22Rv1 (cell line): ENCODE data around the gene TTC28.

ENCODE experiments used
- H3K27ac ChIP-seq: fragments of 450-650 bp; 2 replicates; pipeline ENCODE4 v1.5.1; 2017
- ZFX ChIP-seq: fragments of 450-650 bp; IDR thresholded peaks from 2 replicates; pipeline ENCODE4 v1.6.1; 2017; ENCODE audit warnings: antibody characterized with exemption, borderline replicate concordance
- TF ChIP-seq, protein P1 (sequence below): fragments of 450-650 bp; IDR thresholded peaks from 2 replicates; pipeline ENCODE4 v1.5.1; 2017; ENCODE audit warnings: mild to moderate bottlenecking

Gene TTC28

DNA sequence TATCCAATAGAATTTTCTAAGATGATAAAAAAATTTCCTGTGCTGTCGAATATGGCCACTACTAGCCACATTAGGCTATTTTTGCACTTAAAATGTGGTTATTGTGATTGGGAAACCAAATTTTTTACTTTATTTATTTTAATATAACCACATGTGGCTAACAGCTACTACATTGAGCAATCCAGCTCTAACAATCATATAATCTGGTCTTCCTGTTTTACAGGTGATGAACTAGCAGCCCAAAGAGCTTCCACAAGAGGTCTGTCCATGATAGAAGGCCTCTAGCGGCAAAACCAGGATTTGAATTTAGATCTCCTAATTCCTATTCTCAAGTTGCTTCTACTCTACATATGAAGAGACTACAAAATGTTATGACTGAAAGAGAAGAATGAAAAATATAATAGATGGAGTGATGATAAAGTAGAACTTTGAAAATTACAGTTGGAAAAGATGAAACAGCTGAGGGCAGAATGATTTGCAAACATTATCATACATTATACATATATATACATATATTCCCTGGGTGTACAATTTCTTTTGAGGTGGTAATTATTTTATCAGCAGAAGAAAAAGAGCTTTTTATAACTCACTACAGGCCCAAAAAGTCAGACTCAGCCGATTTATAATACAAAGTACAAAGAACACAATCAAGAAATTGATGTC is 397.1 kb downstream of the TTC28 start:
- TF ChIP-seq, protein P1, sequence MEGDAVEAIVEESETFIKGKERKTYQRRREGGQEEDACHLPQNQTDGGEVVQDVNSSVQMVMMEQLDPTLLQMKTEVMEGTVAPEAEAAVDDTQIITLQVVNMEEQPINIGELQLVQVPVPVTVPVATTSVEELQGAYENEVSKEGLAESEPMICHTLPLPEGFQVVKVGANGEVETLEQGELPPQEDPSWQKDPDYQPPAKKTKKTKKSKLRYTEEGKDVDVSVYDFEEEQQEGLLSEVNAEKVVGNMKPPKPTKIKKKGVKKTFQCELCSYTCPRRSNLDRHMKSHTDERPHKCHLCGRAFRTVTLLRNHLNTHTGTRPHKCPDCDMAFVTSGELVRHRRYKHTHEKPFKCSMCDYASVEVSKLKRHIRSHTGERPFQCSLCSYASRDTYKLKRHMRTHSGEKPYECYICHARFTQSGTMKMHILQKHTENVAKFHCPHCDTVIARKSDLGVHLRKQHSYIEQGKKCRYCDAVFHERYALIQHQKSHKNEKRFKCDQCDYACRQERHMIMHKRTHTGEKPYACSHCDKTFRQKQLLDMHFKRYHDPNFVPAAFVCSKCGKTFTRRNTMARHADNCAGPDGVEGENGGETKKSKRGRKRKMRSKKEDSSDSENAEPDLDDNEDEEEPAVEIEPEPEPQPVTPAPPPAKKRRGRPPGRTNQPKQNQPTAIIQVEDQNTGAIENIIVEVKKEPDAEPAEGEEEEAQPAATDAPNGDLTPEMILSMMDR: no peak
- TF ChIP-seq ZFX: no peak
- no peak overlapping the region for H3K27ac ChIP-seq

DNA sequence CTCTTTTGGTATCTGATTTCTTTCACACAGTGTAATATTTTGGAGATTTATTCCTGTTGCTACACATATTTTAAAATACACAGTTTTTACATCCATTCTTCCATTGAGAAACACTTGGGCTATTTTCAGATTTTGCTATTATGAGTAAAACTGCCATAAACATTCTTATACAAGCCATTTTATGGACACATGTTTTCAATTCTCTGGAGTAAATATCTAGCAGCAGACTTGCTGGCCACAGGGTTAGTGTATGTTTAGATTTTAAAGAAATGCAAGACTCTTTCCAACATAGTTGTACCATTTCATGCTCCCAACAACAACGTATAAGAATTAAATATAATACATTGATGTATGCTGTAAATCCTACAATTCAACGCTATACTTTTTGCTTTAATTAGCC is 399.8 kb downstream of the TTC28 start:
- TF ChIP-seq, protein P1: no peak
- TF ChIP-seq ZFX: no peak
- no peak overlapping the region for H3K27ac ChIP-seq

DNA sequence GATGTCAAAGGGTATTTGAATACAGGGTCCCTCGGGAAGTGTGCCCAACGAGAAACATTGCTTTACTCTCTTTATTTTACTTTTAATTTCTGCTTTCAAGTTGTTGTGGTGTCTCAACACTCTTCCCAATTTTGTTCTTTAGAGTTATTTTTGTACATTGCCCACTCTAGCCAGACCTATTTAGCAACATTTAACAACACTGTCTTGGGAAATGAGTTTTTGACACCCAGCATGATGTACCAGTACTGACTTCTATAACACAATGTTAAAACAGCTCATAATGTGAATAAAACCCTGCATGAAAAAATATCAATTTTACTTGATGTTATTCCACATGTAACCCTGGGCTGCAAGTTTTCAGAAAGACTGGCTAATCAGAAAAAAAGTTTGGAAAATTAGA is 410.4 kb downstream of the TTC28 start:
- no peak overlapping the region for H3K27ac ChIP-seq
- TF ChIP-seq, protein P1: no peak
- no peak for TF ChIP-seq ZFX

DNA sequence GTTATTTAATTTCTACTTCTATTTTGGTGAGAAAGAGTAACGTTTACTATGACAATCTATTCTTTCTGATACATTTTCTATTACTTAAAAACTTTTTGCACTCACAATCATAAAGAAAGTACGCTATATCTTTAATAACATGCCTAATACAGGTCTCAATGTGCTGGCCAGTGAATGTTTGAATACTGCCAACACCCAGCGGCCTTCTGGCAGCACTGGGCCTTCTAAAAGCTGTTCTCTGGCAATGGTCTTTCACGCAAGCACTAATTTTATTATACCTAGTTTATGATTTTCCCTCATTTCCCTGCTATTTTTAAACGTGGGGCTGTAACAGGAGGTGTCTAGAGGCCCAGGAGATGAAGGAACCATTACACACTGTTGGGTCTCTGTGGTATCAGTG is 410.8 kb downstream of the TTC28 start:
- TF ChIP-seq, protein P1: no peak
- no peak for TF ChIP-seq ZFX
- no peak overlapping the region for H3K27ac ChIP-seq

DNA sequence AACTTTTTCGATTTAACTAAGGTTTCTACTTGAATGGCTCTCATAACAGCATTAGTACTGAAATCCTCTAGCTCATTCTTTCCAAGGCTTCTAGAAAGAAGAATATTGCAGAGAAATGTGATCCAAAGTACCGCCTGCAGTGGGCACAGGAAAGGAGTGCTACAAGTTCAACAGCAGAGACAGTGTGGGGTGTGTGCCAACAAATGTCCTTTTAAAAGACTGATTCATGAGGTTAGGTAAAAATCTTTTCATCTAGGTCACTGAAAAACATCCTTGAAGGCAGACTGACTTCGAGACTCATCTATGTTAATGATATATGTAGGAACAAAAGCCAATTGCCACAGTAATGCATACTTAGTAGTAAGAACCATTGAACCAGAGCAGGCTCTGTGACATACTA is 411.5 kb downstream of the TTC28 start:
- no peak for TF ChIP-seq ZFX
- TF ChIP-seq, protein P1: no peak
- H3K27ac ChIP-seq: no peak overlapping the region

DNA sequence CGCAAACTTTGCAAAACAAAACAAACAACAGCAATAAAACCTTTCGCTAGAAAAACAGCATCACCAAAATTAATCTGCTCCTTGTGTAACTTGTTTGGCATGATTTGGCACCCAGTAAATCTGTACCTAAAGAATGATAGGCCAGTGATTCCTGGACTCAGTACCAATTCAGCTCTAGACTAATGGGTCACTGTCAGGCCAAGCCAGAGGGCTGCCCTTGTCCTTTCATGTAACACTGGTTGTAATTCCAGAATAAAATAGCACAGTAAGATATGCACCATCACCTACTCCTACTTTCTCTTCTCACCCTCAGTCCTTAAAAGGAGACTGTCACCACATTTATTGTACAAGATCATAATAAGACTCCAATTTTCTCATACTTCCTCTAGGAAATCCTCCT is 419.0 kb downstream of the TTC28 start:
- TF ChIP-seq ZFX: no peak
- TF ChIP-seq, protein P1: no peak
- H3K27ac ChIP-seq: no peak overlapping the region

DNA sequence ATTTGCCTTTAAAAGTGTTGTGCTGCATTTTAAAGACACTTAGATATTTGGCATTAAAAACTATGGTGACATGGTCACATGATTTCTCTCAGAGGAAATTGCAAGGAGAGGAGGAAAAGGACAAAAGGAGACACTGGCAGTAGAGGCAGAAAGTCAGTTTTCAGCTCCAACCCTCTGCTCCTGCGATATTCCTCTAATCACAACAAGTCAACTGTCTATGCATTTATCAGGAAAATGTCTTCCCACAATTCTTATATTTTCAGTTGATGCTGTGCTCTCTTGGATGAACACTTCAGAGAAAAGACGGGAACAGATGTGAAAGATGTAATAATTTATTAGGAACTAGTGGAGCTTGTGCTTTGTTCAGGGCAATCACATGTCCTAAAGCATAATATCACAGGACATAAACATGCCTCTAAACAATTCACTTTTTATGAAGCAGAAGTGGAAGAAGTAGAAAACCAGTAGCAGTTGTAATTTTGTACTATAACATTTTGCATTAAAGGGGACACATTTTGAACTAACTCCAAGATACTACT is 419.8 kb downstream of the TTC28 start:
- no peak overlapping the region for H3K27ac ChIP-seq
- no peak for TF ChIP-seq ZFX
- TF ChIP-seq, protein P1: no peak
